ENCODE measurements around the gene U2AF1L4.

Gene U2AF1L4

DNA sequence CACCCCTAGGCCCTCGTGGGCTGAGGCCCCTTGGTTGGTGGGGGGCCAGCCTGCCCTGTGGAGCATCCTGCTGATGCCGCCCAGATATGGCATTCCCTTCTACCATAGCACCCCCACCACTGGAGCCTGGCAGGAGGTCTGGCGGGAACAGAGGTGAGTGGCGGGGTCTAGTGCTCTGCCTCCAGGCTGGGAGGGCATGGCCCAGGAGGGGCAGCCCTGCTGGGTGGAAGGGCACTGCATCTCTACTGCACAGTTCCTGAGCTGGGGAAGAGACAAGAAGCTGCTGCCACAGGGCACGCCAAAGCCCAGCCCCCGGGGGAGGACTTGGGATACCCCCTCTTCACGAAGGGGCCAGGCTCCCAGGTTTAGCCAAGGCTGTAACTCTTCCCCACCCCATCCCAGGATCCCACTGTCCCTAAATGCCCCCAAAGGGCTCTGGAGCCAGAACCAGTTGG, 29.8 kb downstream of the U2AF1L4 start:
- peak overlapping the region; percentile 76 for H3K9ac ChIP-seq (ENCODE audit: low read length)
- H3K36me3 ChIP-seq (ENCODE audit: control insufficient read depth, insufficient read depth, low read length), result no peaks in the 10 kb centered on the region
- H3K4me1 ChIP-seq (ENCODE audit: control insufficient read depth, insufficient read depth, low read length), result peaks cover 22% of the 10 kb centered on the region
- no peaks in the 10 kb centered on the region for H3K9me3 ChIP-seq (ENCODE audit: control insufficient read depth, low read length)
- peaks cover 6% of the 10 kb centered on the region for H3K27me3 ChIP-seq (ENCODE audit: control insufficient read depth, insufficient read depth, low read length)
- no peak overlapping the region for H3K4me3 ChIP-seq (ENCODE audit: low read length)

DNA sequence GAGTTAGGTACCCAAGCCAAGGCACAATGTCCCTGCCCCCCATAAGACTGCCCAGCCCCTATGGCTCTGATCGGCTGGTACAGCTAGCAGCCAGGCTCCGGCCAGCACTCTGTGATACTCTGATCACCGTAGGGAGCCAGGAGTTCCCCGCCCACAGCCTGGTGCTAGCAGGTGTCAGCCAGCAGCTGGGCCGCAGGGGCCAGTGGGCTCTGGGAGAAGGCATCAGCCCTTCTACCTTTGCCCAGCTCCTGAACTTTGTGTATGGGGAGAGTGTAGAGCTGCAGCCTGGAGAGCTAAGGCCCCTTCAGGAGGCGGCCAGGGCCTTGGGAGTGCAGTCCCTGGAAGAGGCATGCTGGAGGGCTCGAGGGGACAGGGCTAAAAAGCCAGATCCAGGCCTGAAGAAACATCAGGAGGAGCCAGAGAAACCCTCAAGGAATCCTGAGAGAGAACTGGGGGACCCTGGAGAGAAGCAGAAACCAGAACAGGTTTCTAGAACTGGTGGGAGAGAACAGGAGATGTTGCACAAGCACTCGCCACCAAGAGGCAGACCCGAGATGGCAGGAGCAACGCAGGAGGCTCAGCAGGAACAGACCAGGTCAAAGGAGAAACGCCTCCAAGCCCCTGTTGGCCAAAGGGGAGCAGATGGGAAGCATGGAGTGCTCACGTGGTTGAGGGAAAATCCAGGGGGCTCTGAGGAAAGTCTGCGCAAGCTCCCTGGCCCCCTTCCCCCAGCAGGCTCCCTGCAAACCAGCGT, 30.4 kb downstream of the U2AF1L4 start:
- H3K27me3 ChIP-seq (ENCODE audit: control insufficient read depth, insufficient read depth, low read length), result peaks cover 6% of the 10 kb centered on the region
- peaks cover 22% of the 10 kb centered on the region for H3K4me1 ChIP-seq (ENCODE audit: control insufficient read depth, insufficient read depth, low read length)
- H3K9me3 ChIP-seq (ENCODE audit: control insufficient read depth, low read length), result no peaks in the 10 kb centered on the region
- H3K9ac ChIP-seq (ENCODE audit: low read length), result no peak overlapping the region
- H3K36me3 ChIP-seq (ENCODE audit: control insufficient read depth, insufficient read depth, low read length), result no peaks in the 10 kb centered on the region
- H3K4me3 ChIP-seq (ENCODE audit: low read length), result no peak overlapping the region

- Histone ChIP-seq H3K9ac (ENCODE audit: low read length) (no peak overlapping the region), H3K4me3 (ENCODE audit: low read length) (no peak overlapping the region), H3K27me3 (ENCODE audit: control insufficient read depth, insufficient read depth, low read length) (peaks cover 6% of the 10 kb centered on the region), H3K9me3 (ENCODE audit: control insufficient read depth, low read length) (no peaks in the 10 kb centered on the region), H3K4me1 (ENCODE audit: control insufficient read depth, insufficient read depth, low read length) (peaks cover 15% of the 10 kb centered on the region), H3K36me3 (ENCODE audit: control insufficient read depth, insufficient read depth, low read length) (no peaks in the 10 kb centered on the region)
Measured at GRCh38 chr19:35713904-35714495, 31.2 kb downstream of the U2AF1L4 start.

DNA sequence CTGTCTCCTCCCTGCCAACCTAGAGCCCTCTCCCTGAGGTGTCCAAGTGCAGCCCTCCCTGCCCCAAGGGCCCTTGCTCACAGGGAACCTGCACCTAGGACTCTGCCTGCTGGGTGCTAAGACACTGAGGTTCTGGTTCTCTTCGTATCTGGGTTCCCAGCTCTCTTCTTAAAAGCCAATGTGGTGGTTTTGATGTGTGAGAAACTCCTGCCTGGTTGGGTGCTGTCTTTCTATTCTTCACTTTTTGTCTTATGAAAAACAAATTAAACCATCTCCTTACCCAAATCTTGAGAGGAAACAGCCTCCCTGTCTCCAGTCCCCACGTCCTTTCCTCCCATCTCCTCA, 31.7 kb downstream of the U2AF1L4 start:
- H3K9ac ChIP-seq (ENCODE audit: low read length), result no peak overlapping the region
- H3K36me3 ChIP-seq (ENCODE audit: control insufficient read depth, insufficient read depth, low read length), result no peaks in the 10 kb centered on the region
- peaks cover 6% of the 10 kb centered on the region for H3K27me3 ChIP-seq (ENCODE audit: control insufficient read depth, insufficient read depth, low read length)
- H3K4me1 ChIP-seq (ENCODE audit: control insufficient read depth, insufficient read depth, low read length), result peaks cover 11% of the 10 kb centered on the region
- no peak overlapping the region for H3K4me3 ChIP-seq (ENCODE audit: low read length)
- H3K9me3 ChIP-seq (ENCODE audit: control insufficient read depth, low read length), result no peaks in the 10 kb centered on the region

DNA sequence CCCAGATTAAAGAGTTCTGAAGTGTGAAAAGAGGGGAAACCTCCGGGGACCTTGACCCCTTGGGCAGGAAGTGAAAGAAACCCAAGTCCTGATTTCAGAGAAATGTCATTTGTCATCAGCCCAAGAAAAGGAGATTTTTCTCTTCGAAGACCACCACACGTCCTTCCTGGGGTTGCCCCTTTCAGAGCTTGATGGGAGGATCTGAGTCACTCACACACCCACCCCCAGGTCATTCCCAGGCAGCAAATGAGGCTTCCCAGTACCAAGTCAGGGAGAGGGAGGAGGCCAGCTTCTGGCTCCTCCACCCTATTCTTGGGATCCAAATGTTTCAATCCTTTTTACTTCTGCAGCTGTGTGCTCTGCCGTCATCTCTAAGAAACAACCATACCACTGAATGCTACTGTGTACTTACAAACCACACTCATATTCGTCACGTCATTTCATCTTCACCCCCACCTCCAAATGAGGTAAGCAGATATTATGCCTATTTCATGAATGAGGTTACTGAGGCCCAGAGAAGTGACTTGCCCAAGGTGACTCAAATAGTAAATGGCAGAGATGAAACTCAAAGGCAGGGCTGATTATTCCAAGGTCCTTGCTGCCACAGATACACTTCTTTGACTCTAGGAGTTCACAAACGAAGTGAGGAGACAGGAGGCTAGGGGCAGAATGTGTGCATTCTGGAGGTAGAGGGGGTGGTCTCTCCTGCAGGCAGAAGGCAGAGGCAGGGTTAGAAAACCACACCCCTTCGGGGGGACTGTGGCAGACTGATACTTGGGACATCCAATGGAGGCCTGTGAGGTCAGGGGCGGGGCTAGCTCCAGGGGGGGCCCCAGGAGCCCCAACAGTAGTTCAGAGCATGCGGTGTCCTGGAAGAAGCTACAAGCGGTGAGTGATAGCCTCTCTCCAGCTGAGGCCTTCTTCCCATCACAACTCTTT, 32.4 kb downstream of the U2AF1L4 start:
- Histone ChIP-seq H3K4me3 (ENCODE audit: low read length) (no peak overlapping the region), H3K36me3 (ENCODE audit: control insufficient read depth, insufficient read depth, low read length) (no peaks in the 10 kb centered on the region), H3K9ac (ENCODE audit: low read length) (no peak overlapping the region)

GRCh38 chr19:35710784-35711723, 34.2 kb downstream of the U2AF1L4 start:
- Histone ChIP-seq H3K9ac (ENCODE audit: low read length) (no peak overlapping the region), H3K4me3 (ENCODE audit: low read length) (no peak overlapping the region), H3K36me3 (ENCODE audit: control insufficient read depth, insufficient read depth, low read length) (no peaks in the 10 kb centered on the region), H3K9me3 (ENCODE audit: control insufficient read depth, low read length) (no peaks in the 10 kb centered on the region), H3K4me1 (ENCODE audit: control insufficient read depth, insufficient read depth, low read length) (peaks cover 8% of the 10 kb centered on the region), H3K27me3 (ENCODE audit: control insufficient read depth, insufficient read depth, low read length) (peaks cover 6% of the 10 kb centered on the region)

More for the DNA sequence above, 32.4 kb downstream of the U2AF1L4 start:
- Histone ChIP-seq H3K4me1 (ENCODE audit: control insufficient read depth, insufficient read depth, low read length) (peaks cover 11% of the 10 kb centered on the region), H3K9me3 (ENCODE audit: control insufficient read depth, low read length) (no peaks in the 10 kb centered on the region), H3K27me3 (ENCODE audit: control insufficient read depth, insufficient read depth, low read length) (peaks cover 6% of the 10 kb centered on the region)

- H3K27me3 ChIP-seq (ENCODE audit: control insufficient read depth, insufficient read depth, low read length), result peaks cover 14% of the 10 kb centered on the region
Measured at GRCh38 chr19:35708391-35708790, 36.8 kb downstream of the U2AF1L4 start.

GRCh38 chr19:35704218-35704617, 41.0 kb downstream of the U2AF1L4 start, which contains the start of gene ZBTB32:
TSS of gene ZBTB32 (plus strand) at chr19:35704558. CDS start at chr19:35714627, 10,069 bp downstream.
- Histone ChIP-seq H3K27me3 (ENCODE audit: control insufficient read depth, insufficient read depth, low read length) (peaks cover 8% of the 10 kb centered on the region), H3K9me3 (ENCODE audit: control insufficient read depth, low read length) (no peaks in the 10 kb centered on the region), H3K4me1 (ENCODE audit: control insufficient read depth, insufficient read depth, low read length) (peaks cover 4% of the 10 kb centered on the region), H3K36me3 (ENCODE audit: control insufficient read depth, insufficient read depth, low read length) (no peaks in the 10 kb centered on the region), H3K4me3 (ENCODE audit: low read length) (no peak within 1 kb of the TSS), H3K9ac (ENCODE audit: low read length) (no peak within 1 kb of the TSS)

More at GRCh38 chr19:35708391-35708790, 36.8 kb downstream of the U2AF1L4 start:
- H3K4me3 ChIP-seq (ENCODE audit: low read length), result no peak overlapping the region
- no peaks in the 10 kb centered on the region for H3K9me3 ChIP-seq (ENCODE audit: control insufficient read depth, low read length)
- no peaks in the 10 kb centered on the region for H3K36me3 ChIP-seq (ENCODE audit: control insufficient read depth, insufficient read depth, low read length)
- no peaks in the 10 kb centered on the region for H3K4me1 ChIP-seq (ENCODE audit: control insufficient read depth, insufficient read depth, low read length)
- no peak overlapping the region for H3K9ac ChIP-seq (ENCODE audit: low read length)

GRCh38 chr19:35703343-35703742, 41.9 kb downstream of the U2AF1L4 start:
- H3K36me3 ChIP-seq (ENCODE audit: control insufficient read depth, insufficient read depth, low read length), result no peaks in the 10 kb centered on the region
- peaks cover 8% of the 10 kb centered on the region for H3K27me3 ChIP-seq (ENCODE audit: control insufficient read depth, insufficient read depth, low read length)
- no peaks in the 10 kb centered on the region for H3K9me3 ChIP-seq (ENCODE audit: control insufficient read depth, low read length)
- no peak overlapping the region for H3K9ac ChIP-seq (ENCODE audit: low read length)
- H3K4me1 ChIP-seq (ENCODE audit: control insufficient read depth, insufficient read depth, low read length), result peaks cover 4% of the 10 kb centered on the region
- no peak overlapping the region for H3K4me3 ChIP-seq (ENCODE audit: low read length)

DNA sequence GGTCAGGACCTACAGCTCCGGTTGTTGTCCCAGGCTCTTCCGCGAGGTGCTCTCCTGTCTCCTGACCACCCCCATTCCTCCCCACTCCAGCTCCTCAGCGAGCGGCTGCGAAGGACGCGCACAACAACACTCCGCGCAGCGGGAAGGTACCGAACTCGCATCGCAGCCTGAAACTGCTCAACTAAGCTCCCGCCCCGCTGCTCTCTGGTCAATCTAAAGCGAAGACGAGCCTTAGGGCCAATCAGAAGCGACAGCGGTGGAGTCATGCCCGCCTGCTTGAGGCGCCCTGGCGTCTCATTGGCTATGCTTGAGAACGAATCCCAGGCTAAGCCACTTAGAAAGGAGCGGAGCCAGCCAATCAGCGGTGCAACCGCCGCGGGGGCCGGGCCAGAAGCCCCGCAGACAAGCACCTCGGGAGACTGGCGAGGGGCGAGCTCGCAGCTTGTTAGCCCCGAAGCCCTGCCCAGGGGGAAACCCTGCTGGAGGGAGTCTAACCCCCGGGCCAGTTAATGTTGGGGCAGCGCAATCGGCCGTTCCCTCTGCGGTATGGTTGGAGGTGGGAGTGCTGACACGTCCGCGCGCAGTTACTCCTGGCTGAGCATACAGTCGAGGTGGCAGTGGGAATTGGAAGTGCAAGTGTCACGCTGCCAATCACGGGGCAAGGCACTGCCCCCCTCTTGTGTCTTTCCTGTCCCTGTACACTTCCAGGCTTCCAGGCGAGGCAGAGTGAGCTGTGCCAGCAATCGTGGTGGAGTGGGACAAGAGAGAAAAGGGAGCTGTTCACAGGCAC, 42.8 kb downstream of the U2AF1L4 start:
- Histone ChIP-seq H3K4me3 (ENCODE audit: low read length) (peak overlapping the region; percentile 68), H3K36me3 (ENCODE audit: control insufficient read depth, insufficient read depth, low read length) (no peaks in the 10 kb centered on the region), H3K9ac (ENCODE audit: low read length) (peak overlapping the region; percentile 50), H3K4me1 (ENCODE audit: control insufficient read depth, insufficient read depth, low read length) (peaks cover 4% of the 10 kb centered on the region), H3K9me3 (ENCODE audit: control insufficient read depth, low read length) (no peaks in the 10 kb centered on the region), H3K27me3 (ENCODE audit: control insufficient read depth, insufficient read depth, low read length) (peaks cover 8% of the 10 kb centered on the region)

Measured in mucosa of stomach (tissue), 1 donor.